Activated CD4-positive, alpha-beta T cell treated with anti-CD3 and anti-CD28 coated beads for 4 hours (primary cell): Measurements from ENCODE around the gene C4orf33.
"Not testable (repeated sequence)": the region's sequence is repeated elsewhere in the genome, so short reads cannot be mapped to it uniquely, and the experiment has no call there.

Experiments
- DNase-seq, 2 donors: peaks; one replicate each; pipeline ENCODE4 v3.0.0-alpha.2; 2020

The C4orf33 gene

GRCh38 chr4:129095811-129096454, at the start of gene C4orf33:
TSS of gene C4orf33 (plus strand) at chr4:129096152. CDS start at chr4:129102611, 6,459 bp downstream.
- DNase-seq, result peak; percentile 75 to 81

- no peak for DNase-seq
These were observed 36.9 kb upstream of the C4orf33 start for GRCh38 chr4:129059028-129059427.

GRCh38 chr4:129062580-129062979, 33.4 kb upstream of the C4orf33 start:
- no peak for DNase-seq

GRCh38 chr4:129063640-129064039, 32.3 kb upstream of the C4orf33 start:
- DNase-seq, result no peak

GRCh38 chr4:129064717-129065116, 31.2 kb upstream of the C4orf33 start:
- no peak for DNase-seq

GRCh38 chr4:129069537-129069936, 26.4 kb upstream of the C4orf33 start:
- not testable (repeated sequence) for DNase-seq

- DNase-seq, result no peak
These were observed 18.6 kb upstream of the C4orf33 start for GRCh38 chr4:129077326-129077725.

GRCh38 chr4:129080129-129080528, 15.8 kb upstream of the C4orf33 start:
- no peak for DNase-seq

- DNase-seq, result no peak
These were observed 13.7 kb upstream of the C4orf33 start for GRCh38 chr4:129082302-129082701.

- no peak for DNase-seq
These were observed 10.5 kb upstream of the C4orf33 start for GRCh38 chr4:129085472-129085871.

GRCh38 chr4:129087516-129087915, 8.4 kb upstream of the C4orf33 start:
- DNase-seq, result no peak

GRCh38 chr4:129092631-129093190, 3.2 kb upstream of the C4orf33 start:
- no peak for DNase-seq

GRCh38 chr4:129093191-129093920, 2.6 kb upstream of the C4orf33 start, which contains the start of gene SCLT1:
TSS of gene SCLT1 (minus strand) at chr4:129093539. CDS start at chr4:129093103, 436 bp downstream.
- peak; percentile 91 for DNase-seq

- no peak for DNase-seq
These were observed 1.6 kb upstream of the C4orf33 start for GRCh38 chr4:129094347-129094746.

- no peak for DNase-seq
These were observed 2.6 kb downstream of the C4orf33 start for GRCh38 chr4:129098531-129099001.

- DNase-seq, result no peak
These were observed 14.2 kb downstream of the C4orf33 start for GRCh38 chr4:129109965-129110824.

- DNase-seq, result no peak
These were observed 15.0 kb downstream of the C4orf33 start for GRCh38 chr4:129110931-129111330.

- DNase-seq, result no peak
These were observed 16.0 kb downstream of the C4orf33 start for GRCh38 chr4:129111919-129112318.

- no peak for DNase-seq
These were observed 17.5 kb downstream of the C4orf33 start for GRCh38 chr4:129113434-129113833.

GRCh38 chr4:129113919-129114318, 18.0 kb downstream of the C4orf33 start:
- DNase-seq, result no peak

GRCh38 chr4:129117705-129118104, 21.8 kb downstream of the C4orf33 start:
- DNase-seq, result no peak

GRCh38 chr4:129126614-129127013, 30.7 kb downstream of the C4orf33 start:
- not testable (repeated sequence) for DNase-seq

- no peak for DNase-seq
These were observed 33.2 kb downstream of the C4orf33 start for GRCh38 chr4:129129143-129129542.
